Measurements from ENCODE around the gene PPARG. TPM values are rescaled to one million over a fixed set of nuclear protein-coding genes. Genes with fewer than 3 reads are reported as not detected.

Gene PPARG
- total and polyA plus RNA-seq, 2 of the 8 experiments (the other 6 are each of a cell fraction or from before 2014, with no cell fraction given), result 0.06 TPM; not detected in 1

- H3K56ac ChIP-seq (replicated peaks; ENCODE audit: insufficient read length, low read depth, low read length), result no peak overlapping the region
- H3K23ac ChIP-seq (ENCODE audit: insufficient read length), result no peak overlapping the region
- H3K23me2 ChIP-seq (ENCODE audit: low read depth, low read length), result peaks cover 9% of the 10 kb centered on the region; the same call in 1 of the 2 replicates
- H3K4me1 ChIP-seq (replicated peaks in 1 of 4; ENCODE audit: control insufficient read depth in 3 of 4, insufficient read depth in 4 of 4, low read length in 3 of 4), result peaks cover 0 to 2% (median 0%) of the 10 kb centered on the region in 4 experiments; a peak in 1 of 7 replicates
- H4K20me1 ChIP-seq (replicated peaks in 1 of 2; ENCODE audit: control insufficient read depth in 1 of 2, insufficient read depth in 2 of 2, low read length in 2 of 2), result peaks cover 0 to 4% of the 10 kb centered on the region in 2 experiments
- no peak overlapping the region for H3K27ac ChIP-seq (ENCODE audit: low read depth, low read length)
- H2BK5ac ChIP-seq (ENCODE audit: low read depth, low read length), result no peak overlapping the region
- no peak overlapping the region for H3K14ac ChIP-seq (ENCODE audit: insufficient read length)
- H3K9ac ChIP-seq (replicated peaks in 1 of 4; ENCODE audit: extremely low read depth in 1 of 4, low read depth in 3 of 4, low read length in 3 of 4), result no peak overlapping the region
- CTCF ChIA-PET (ENCODE audit: partially characterized antibody), result interaction anchor here (0.6 to 1.7 kb wide), 5 partner anchors 79 to 440 kb away, joined by 3 to 5 read pairs (median 4); no protein-coding TSS in a partner anchor
- no peak overlapping the region for H2AFZ ChIP-seq (ENCODE audit: low read length)
- H3K4me3 ChIP-seq (ENCODE audit: extremely low read depth in 1 of 4, insufficient read depth in 2 of 4, low read depth in 3 of 4, low read length in 4 of 4), result no peak overlapping the region
- H4K8ac ChIP-seq (ENCODE audit: extremely low read depth, insufficient read depth, low read length), result no peak overlapping the region
- 87% methylated on average over 2 of the region's 2 CpGs; no CpG with 5 or more reads in 1 of the 2 experiments for WGBS, 2 experiments (ENCODE audit: extremely low coverage in 1 of 2, insufficient coverage in 1 of 2, insufficient read length in 1 of 2, insufficient replicate concordance in 2 of 2, low coverage in 1 of 2, low lambda C conversion rate in 2 of 2, missing lambda C conversion rate in 1 of 2)
- H3K4me2 ChIP-seq (ENCODE audit: insufficient read depth in 1 of 2, low read depth in 2 of 2, low read length in 2 of 2), result no peak overlapping the region
- H3K36me3 ChIP-seq (ENCODE audit: control insufficient read depth in 2 of 4, insufficient read depth in 4 of 4, low read length in 3 of 4), result no peaks in the 10 kb centered on the region
- no peaks in the 10 kb centered on the region for H3K79me2 ChIP-seq (ENCODE audit: control insufficient read depth in 1 of 2, insufficient read depth in 2 of 2, low read length in 2 of 2)
- no peak overlapping the region for H3K18ac ChIP-seq (ENCODE audit: extremely low read depth, low read length)
- no peak overlapping the region for H2BK20ac ChIP-seq (ENCODE audit: low read length)
- no peak overlapping the region for H2BK12ac ChIP-seq (ENCODE audit: low read depth, low read length)
- no peaks in the 10 kb centered on the region for H3K79me1 ChIP-seq (ENCODE audit: low read depth, low read length)
- H2BK120ac ChIP-seq (replicated peaks; ENCODE audit: low read depth, low read length), result no peak overlapping the region
- H2AK5ac ChIP-seq (ENCODE audit: low read depth, low read length), result no peak overlapping the region
- FAIRE-seq (no peak), DNase-seq (ENCODE audit: low read depth in 1 of 2, low spot score in 2 of 2) (no peak)
- no peak overlapping the region for H4K5ac ChIP-seq (ENCODE audit: insufficient read length, low read depth, low read length)
- no peak overlapping the region for H2BK15ac ChIP-seq (ENCODE audit: low read length)
- H3K9me3 ChIP-seq (ENCODE audit: insufficient read depth in 2 of 2, low read depth in 1 of 2, low read length in 1 of 2), result no peaks in the 10 kb centered on the region
- H4K91ac ChIP-seq (replicated peaks; ENCODE audit: insufficient read length, low read length), result no peak overlapping the region
- H3K4ac ChIP-seq (replicated peaks; ENCODE audit: insufficient read length, low read depth, low read length), result no peak overlapping the region
- peaks cover 17 to 43% (median 30%) of the 10 kb centered on the region in 4 experiments for H3K27me3 ChIP-seq (replicated peaks in 1 of 4; ENCODE audit: control insufficient read depth in 3 of 4, extremely low read depth in 1 of 4, insufficient read depth in 3 of 4, low read length in 3 of 4)
- POLR2A ChIA-PET (ENCODE audit: partially characterized antibody), result no interaction called here
- TF ChIP-seq RXRA (IDR thresholded peaks at IDR 0.05; ENCODE audit: insufficient read depth, low read depth, low read length), result no peak
These were observed 4.3 kb upstream of the PPARG start for GRCh38 chr3:12284591-12284990.
